Pancreas (tissue), 10 donors: Measurements from ENCODE around the gene RAI14. TPM values are rescaled to one million over a fixed set of nuclear protein-coding genes. Genes with fewer than 3 reads are reported as not detected.
A peak's percentile ranks its signal among the peaks of the same experiment; 100 is the strongest.

Experiments used
- ATAC-seq, 4 donors: fragments of 200-7000 bp; cut with Tn5 transposase; one replicate each; pipeline versions ENCODE4 v1.8.0 to v1.9.1; 2020; ENCODE audit warnings: mild to moderate bottlenecking in 4 of 4, moderate library complexity in 4 of 4
- DNase-seq, 6 donors: peaks; one replicate each; pipeline ENCODE4 v3.0.0-alpha.2; 2020
- FAIRE-seq: peaks from 2 replicates; lab custom pipeline; 2012; peaks lifted over from hg19 to GRCh38; lab: Jason Lieb, UNC
- H3K27ac ChIP-seq, 4 donors: fragments of 200-600 bp; sonication (generic); 1 replicate in 3 of 4; 2 replicates in 1 of 4; pipeline versions ENCODE4 v1.5.0 to v1.8.0; 2020
- H3K27me3 ChIP-seq, 4 donors: fragments of 200-600 bp; one replicate each; pipeline ENCODE4 v1.8.0; 2021
- H3K36me3 ChIP-seq, 3 donors: fragments of 200-600 bp; sonication (generic) in 1 of 3; one replicate each; pipeline versions ENCODE4 v1.5.0 to v1.8.0; 2020 to 2021
- H3K4me1 ChIP-seq, 3 donors: fragments of 200-600 bp; one replicate each; pipeline ENCODE4 v1.8.0; 2021
- H3K4me3 ChIP-seq, 4 donors: fragments of 200-600 bp; sonication (generic) in 2 of 4; one replicate each; pipeline versions ENCODE4 v1.5.0 to v1.8.0; 2020 to 2021
- H3K9me3 ChIP-seq, 4 donors: fragments of 200-600 bp; one replicate each; pipeline ENCODE4 v1.8.0; 2021
- CTCF ChIP-seq, 4 donors: fragments of 200-600 bp; sonication (generic) in 3 of 4; IDR thresholded peaks; one replicate each; pipeline versions ENCODE4 v1.5.0 to v1.8.0; 2021; ENCODE audit warnings: antibody characterized with exemption in 4 of 4
- WGBS, 2 donors: extraction: QIAGEN DNeasy Blood & Tissue Kit; methylation state at CpG; one replicate each; pipeline ENCODE4 v1.1.7; 2013; 5-methylcytosine and 5-hydroxymethylcytosine counted together
- intact Hi-C, 3 donors: fragments of 100-400 bp; cut with DNase I; formaldehyde crosslinking; loops; one replicate each; pipeline versions ENCODE4 v1.11.1 to v1.14.2; 2022
- polyA plus RNA-seq, 2 donors: library from polyadenylated mRNA; stranded (reverse); fragments of 200-250 nt; gene quantifications; one replicate each; pipeline ENCODE4 v1.2.3, GENCODE V29; 2013
- total RNA-seq, 6 donors: library from RNA; stranded (reverse); fragmentation: NEBNext Ultra II Directional in 4 of 6; extraction: Animal tissue kit (Norgen Biotek cat#: 25700) in 4 of 6; gene quantifications; one replicate each; pipeline versions ENCODE4 v1.2.1 to v1.2.4, GENCODE V29; 2021 to 2023
- donor health status: healthy with polysubstance abuse.
- donor health status: DM: no; HTN: no; CAD: no; lungs with moderate emphysema.
- donor health status: DM: no; HTN: no; CAD: no.
- donor health status: control.
- donor health status: control.
- donor health status: Bipolar disorder and iron deficiency.
- donor health status: DM: yes; HTN: yes; CAD: no.
- donor health status: DM: no; HTN: no; CAD: no.
- donor health status: DM: no; HTN: no; CAD: no.
- donor health status: DM: yes; HTN: yes; CAD: no.

The RAI14 gene
- total and polyA plus RNA-seq, 8 donors, result 5.4 to 25.1 (median 14.9) TPM

GRCh38 chr5:34694012-34694411, 37.9 kb downstream of the RAI14 start:
- Histone ChIP-seq H3K36me3 (no peaks in the 10 kb centered on the region), H3K4me3 (no peak overlapping the region), H3K27ac (no peak overlapping the region), H3K9me3 (no peaks in the 10 kb centered on the region), H3K27me3 (no peaks in the 10 kb centered on the region), H3K4me1 (peaks cover 0 to 4% (median 0%) of the 10 kb centered on the region in 3 donors)
- FAIRE-seq (no peak), ATAC-seq (no peak), DNase-seq (no peak)
- no peak for TF ChIP-seq CTCF (IDR thresholded peaks at IDR 0.05)
- 90 to 91% methylated on average over 1 of the region's 1 CpG for WGBS, 2 donors
- intact Hi-C loops, result no loop called here

- peaks cover 0 to 10% (median 0%) of the 10 kb centered on the region in 3 donors for H3K4me1 ChIP-seq
- no peaks in the 10 kb centered on the region for H3K36me3 ChIP-seq
- 91 to 96% methylated on average over 4 of the region's 4 CpGs for WGBS, 2 donors
- H3K27ac ChIP-seq, result no peak overlapping the region
- intact Hi-C loops, result no loop called here
- no peak for FAIRE-seq
- H3K4me3 ChIP-seq, result no peak overlapping the region
- no peak for ATAC-seq
- H3K9me3 ChIP-seq, result no peaks in the 10 kb centered on the region
- H3K27me3 ChIP-seq, result no peaks in the 10 kb centered on the region
- DNase-seq, result no peak
- no peak for TF ChIP-seq CTCF (IDR thresholded peaks at IDR 0.05)
These were observed 38.6 kb downstream of the RAI14 start for GRCh38 chr5:34694685-34695084.

GRCh38 chr5:34695275-34696027, 39.3 kb downstream of the RAI14 start:
- TF ChIP-seq CTCF (IDR thresholded peaks at IDR 0.05), result no peak
- 88 to 95% methylated on average over 1 of the region's 1 CpG for WGBS, 2 donors
- H3K27ac ChIP-seq, result no peak overlapping the region
- no peak for FAIRE-seq
- DNase-seq, result no peak
- no peaks in the 10 kb centered on the region for H3K27me3 ChIP-seq
- H3K36me3 ChIP-seq, result no peaks in the 10 kb centered on the region
- no peaks in the 10 kb centered on the region for H3K9me3 ChIP-seq
- intact Hi-C loops, result no loop called here
- peak in 2 of 4 donors; percentile 25 to 48 for ATAC-seq
- H3K4me3 ChIP-seq, result no peak overlapping the region
- peaks cover 0 to 15% (median 0%) of the 10 kb centered on the region in 3 donors for H3K4me1 ChIP-seq

- H3K36me3 ChIP-seq, result no peaks in the 10 kb centered on the region
- no peak overlapping the region for H3K4me3 ChIP-seq
- ATAC-seq (no peak), DNase-seq (no peak), FAIRE-seq (no peak)
- intact Hi-C loops, result no loop called here
- H3K9me3 ChIP-seq, result no peaks in the 10 kb centered on the region
- H3K27ac ChIP-seq, result no peak overlapping the region
- 87% methylated on average over 3 of the region's 3 CpGs for WGBS, 2 donors
- H3K27me3 ChIP-seq, result no peaks in the 10 kb centered on the region
- TF ChIP-seq CTCF (IDR thresholded peaks at IDR 0.05), result no peak
- H3K4me1 ChIP-seq, result peaks cover 0 to 15% (median 0%) of the 10 kb centered on the region in 3 donors
These were observed 41.4 kb downstream of the RAI14 start for GRCh38 chr5:34697308-34698108.

- Histone ChIP-seq H3K4me1 (peaks cover 0 to 15% (median 0%) of the 10 kb centered on the region in 3 donors), H3K9me3 (no peaks in the 10 kb centered on the region), H3K36me3 (no peaks in the 10 kb centered on the region), H3K27ac (no peak overlapping the region), H3K4me3 (no peak overlapping the region), H3K27me3 (no peaks in the 10 kb centered on the region)
- intact Hi-C loops, result no loop called here
- no peak for ATAC-seq
- FAIRE-seq, result no peak
- no peak for DNase-seq
- no peak for TF ChIP-seq CTCF (IDR thresholded peaks at IDR 0.05)
These were observed 41.9 kb downstream of the RAI14 start for GRCh38 chr5:34698109-34698419.
